Mesenchymal stem cell (in vitro differentiated cells and primary cell): ENCODE measurements around the gene STON2.

ENCODE experiments used
- DNase-seq: peaks from one replicate; pipeline ENCODE4 v3.0.0-alpha.2; 2013
- H2AFZ ChIP-seq: one replicate; pipeline ENCODE4 v1.6.1; 2013; ENCODE audit warnings: low read depth, mild to moderate bottlenecking, control low read depth, inconsistent platforms, low read length, moderate library complexity
- H2AK5ac ChIP-seq: 2 replicates; pipeline ENCODE4 v1.6.1; 2013; ENCODE audit warnings: low read length, moderate library complexity, mild to moderate bottlenecking, inconsistent platforms; ENCODE audit not compliant: severe bottlenecking
- H2BK120ac ChIP-seq: one replicate; pipeline ENCODE4 v1.6.1; 2013; ENCODE audit warnings: low read depth, mild to moderate bottlenecking, inconsistent platforms, low read length, moderate library complexity
- H2BK12ac ChIP-seq, 2 experiments: one replicate each; pipeline ENCODE4 v1.6.1; 2013; ENCODE audit warnings: inconsistent platforms in 2 of 2, low read length in 2 of 2, mild to moderate bottlenecking in 2 of 2, moderate library complexity in 2 of 2, control low read depth in 1 of 2
- H2BK15ac ChIP-seq: one replicate; pipeline ENCODE4 v1.6.1; 2013; ENCODE audit warnings: mild to moderate bottlenecking, low read depth, inconsistent platforms; ENCODE audit not compliant: poor library complexity, severe bottlenecking
- H2BK5ac ChIP-seq: 2 replicates; pipeline ENCODE4 v1.6.1; 2013; ENCODE audit warnings: low read depth, mild to moderate bottlenecking, low read length, control low read depth, inconsistent platforms; ENCODE audit not compliant: poor library complexity, severe bottlenecking
- H3K14ac ChIP-seq, 2 experiments: one replicate each; pipeline ENCODE4 v1.6.1; 2013; ENCODE audit warnings: inconsistent platforms in 2 of 2, low read length in 2 of 2, control low read depth in 1 of 2, mild to moderate bottlenecking in 1 of 2, moderate library complexity in 1 of 2
- H3K18ac ChIP-seq, 2 experiments: one replicate each; pipeline ENCODE4 v1.6.1; 2013; ENCODE audit warnings: inconsistent platforms in 2 of 2, low read length in 2 of 2, control low read depth in 1 of 2, low read depth in 1 of 2, mild to moderate bottlenecking in 1 of 2
- H3K23ac ChIP-seq, 2 experiments: one replicate each; pipeline ENCODE4 v1.6.1; 2013; ENCODE audit warnings: inconsistent platforms in 2 of 2, low read length in 2 of 2, mild to moderate bottlenecking in 2 of 2, moderate library complexity in 2 of 2, control low read depth in 1 of 2
- H3K27ac ChIP-seq: 2 replicates; pipeline ENCODE4 v1.5.1; 2013; ENCODE audit warnings: mild to moderate bottlenecking, moderate library complexity, low read length, control low read depth, inconsistent platforms; ENCODE audit not compliant: poor library complexity, severe bottlenecking
- H3K27me3 ChIP-seq, 2 experiments: 2 replicates each; pipeline versions ENCODE4 v1.6.1 to v1.7.0; 2013; ENCODE audit warnings: low read length in 2 of 2, mild to moderate bottlenecking in 2 of 2, moderate library complexity in 2 of 2, control low read depth in 1 of 2, inconsistent platforms in 1 of 2; ENCODE audit not compliant: control insufficient read depth in 1 of 2, insufficient read depth in 1 of 2
- H3K36me3 ChIP-seq, 2 experiments: 2 replicates each; pipeline versions ENCODE4 v1.6.1 to v1.7.0; 2013; ENCODE audit warnings: low read length in 2 of 2, control low read depth in 1 of 2, inconsistent platforms in 1 of 2, low read depth in 1 of 2, mild to moderate bottlenecking in 1 of 2; ENCODE audit not compliant: insufficient read depth in 2 of 2, control insufficient read depth in 1 of 2
- H3K4ac ChIP-seq, 2 experiments: one replicate each; pipeline ENCODE4 v1.6.1; 2013; ENCODE audit warnings: inconsistent platforms in 2 of 2, low read length in 2 of 2, mild to moderate bottlenecking in 2 of 2, moderate library complexity in 2 of 2, control low read depth in 1 of 2, low read depth in 1 of 2
- H3K4me1 ChIP-seq: 2 replicates; pipeline ENCODE4 v1.6.1; 2013; ENCODE audit warnings: low read depth, low read length, control low read depth; ENCODE audit not compliant: control insufficient read depth, insufficient read depth
- H3K4me2 ChIP-seq: 2 replicates; pipeline ENCODE4 v1.6.1; 2013; ENCODE audit warnings: low read length, mild to moderate bottlenecking, inconsistent platforms; ENCODE audit not compliant: poor library complexity, severe bottlenecking
- H3K4me3 ChIP-seq, 2 experiments: 2 replicates each; pipeline versions ENCODE4 v1.5.1 to v1.7.0; 2013; ENCODE audit warnings: low read length in 2 of 2, mild to moderate bottlenecking in 2 of 2, control low read depth in 1 of 2, low read depth in 1 of 2; ENCODE audit not compliant: insufficient read depth in 1 of 2
- H3K79me1 ChIP-seq: replicated peaks from 2 replicates; pipeline ENCODE4 v1.6.1; 2013; ENCODE audit warnings: mild to moderate bottlenecking, control low read depth, low read length, inconsistent platforms; ENCODE audit not compliant: poor library complexity, severe bottlenecking
- H3K9ac ChIP-seq: 2 replicates; pipeline ENCODE4 v1.7.0; 2013; ENCODE audit warnings: mild to moderate bottlenecking, low read length, moderate library complexity
- H3K9me3 ChIP-seq: 2 replicates; pipeline ENCODE4 v1.7.0; 2013; ENCODE audit warnings: mild to moderate bottlenecking, low read length; ENCODE audit not compliant: control insufficient read depth
- H4K8ac ChIP-seq: one replicate; pipeline ENCODE4 v1.6.1; 2013; ENCODE audit warnings: inconsistent platforms, mild to moderate bottlenecking, low read length, moderate library complexity
- H4K91ac ChIP-seq: one replicate; pipeline ENCODE4 v1.6.1; 2013; ENCODE audit warnings: mild to moderate bottlenecking, low read length, inconsistent platforms
- WGBS: methylation state at CpG from one replicate; pipeline ENCODE4 v1.1.7; 2013; ENCODE audit warnings: mixed read lengths; 5-methylcytosine and 5-hydroxymethylcytosine counted together

STON2 gene

GRCh38 chr14:81363746-81364378 lies 36.3 kb downstream of the STON2 start:
- H3K4ac ChIP-seq, result no peak overlapping the region
- H2AFZ ChIP-seq, result no peak overlapping the region
- H3K79me1 ChIP-seq, result no peaks in the 10 kb centered on the region
- H3K4me3 ChIP-seq, result peak overlapping the region in 1 of 2 experiments; percentile 46
- no peak overlapping the region for H3K18ac ChIP-seq
- H4K91ac ChIP-seq, result no peak overlapping the region
- peaks cover 0 to 12% of the 10 kb centered on the region in 2 experiments for H3K36me3 ChIP-seq
- DNase-seq, result no peak
- no peak overlapping the region for H2BK5ac ChIP-seq
- H3K14ac ChIP-seq, result no peak overlapping the region
- no peak overlapping the region for H4K8ac ChIP-seq
- no peak overlapping the region for H3K27ac ChIP-seq
- H3K4me2 ChIP-seq, result no peak overlapping the region
- H3K23ac ChIP-seq, result no peak overlapping the region
- peak overlapping the region; percentile 76 for H3K9ac ChIP-seq
- H3K4me1 ChIP-seq, result no peaks in the 10 kb centered on the region
- WGBS, result 74% methylated on average over 4 of the region's 4 CpGs
- no peaks in the 10 kb centered on the region for H3K9me3 ChIP-seq
- H2BK15ac ChIP-seq, result no peak overlapping the region
- no peak overlapping the region for H2BK120ac ChIP-seq
- H2BK12ac ChIP-seq, result no peak overlapping the region
- H2AK5ac ChIP-seq, result no peak overlapping the region
- H3K27me3 ChIP-seq, result peaks cover 0 to 6% of the 10 kb centered on the region in 2 experiments

GRCh38 chr14:81353691-81354323 lies 46.3 kb downstream of the STON2 start:
- Histone ChIP-seq H3K27me3 (no peaks in the 10 kb centered on the region), H3K4me3 (no peak overlapping the region), H3K18ac (no peak overlapping the region), H2BK15ac (no peak overlapping the region), H3K4me1 (no peaks in the 10 kb centered on the region), H3K27ac (no peak overlapping the region), H3K4ac (no peak overlapping the region), H4K91ac (no peak overlapping the region), H3K79me1 (no peaks in the 10 kb centered on the region), H4K8ac (no peak overlapping the region), H3K14ac (no peak overlapping the region), H3K36me3 (no peaks in the 10 kb centered on the region), H2AFZ (no peak overlapping the region), H2BK12ac (no peak overlapping the region), H2AK5ac (no peak overlapping the region), H3K23ac (no peak overlapping the region), H2BK5ac (no peak overlapping the region), H3K9ac (no peak overlapping the region), H2BK120ac (no peak overlapping the region), H3K4me2 (no peak overlapping the region), H3K9me3 (peaks cover 15% of the 10 kb centered on the region)
- DNase-seq, result no peak
- 57% methylated on average over 4 of the region's 5 CpGs for WGBS

- no peaks in the 10 kb centered on the region for H3K36me3 ChIP-seq
- no peak overlapping the region for H2AK5ac ChIP-seq
Observed at GRCh38 chr14:81352413-81352812, 47.7 kb downstream of the STON2 start.

GRCh38 chr14:81351205-81351604 lies 48.9 kb downstream of the STON2 start:
- H3K4me1 ChIP-seq, result no peaks in the 10 kb centered on the region
- H2BK5ac ChIP-seq, result no peak overlapping the region
- H3K9me3 ChIP-seq, result peaks cover 15% of the 10 kb centered on the region
- no peaks in the 10 kb centered on the region for H3K79me1 ChIP-seq
- H3K27me3 ChIP-seq, result no peaks in the 10 kb centered on the region
- H2AFZ ChIP-seq, result no peak overlapping the region
- H3K23ac ChIP-seq, result no peak overlapping the region
- H3K27ac ChIP-seq, result no peak overlapping the region
- no peak overlapping the region for H3K9ac ChIP-seq
- no peak overlapping the region for H2BK12ac ChIP-seq
- no peak overlapping the region for H2BK120ac ChIP-seq
- no peak overlapping the region for H3K14ac ChIP-seq
- no peak overlapping the region for H3K4ac ChIP-seq
- H2AK5ac ChIP-seq, result no peak overlapping the region
- no peak overlapping the region for H4K91ac ChIP-seq
- no peak for DNase-seq
- H4K8ac ChIP-seq, result no peak overlapping the region
- no peak overlapping the region for H3K18ac ChIP-seq
- H3K4me3 ChIP-seq, result no peak overlapping the region
- H3K36me3 ChIP-seq, result no peaks in the 10 kb centered on the region
- no peak overlapping the region for H2BK15ac ChIP-seq
- no peak overlapping the region for H3K4me2 ChIP-seq

More at GRCh38 chr14:81352413-81352812, 47.7 kb downstream of the STON2 start:
- Histone ChIP-seq H2BK120ac (no peak overlapping the region), H2BK12ac (no peak overlapping the region), H3K14ac (no peak overlapping the region), H3K4me3 (no peak overlapping the region), H3K27ac (no peak overlapping the region), H2BK5ac (no peak overlapping the region), H4K8ac (no peak overlapping the region), H3K9ac (no peak overlapping the region), H3K18ac (no peak overlapping the region), H2BK15ac (no peak overlapping the region), H3K4me1 (no peaks in the 10 kb centered on the region), H3K9me3 (peaks cover 15% of the 10 kb centered on the region), H3K23ac (no peak overlapping the region), H2AFZ (no peak overlapping the region), H3K4ac (no peak overlapping the region), H3K79me1 (no peaks in the 10 kb centered on the region), H3K27me3 (no peaks in the 10 kb centered on the region), H3K4me2 (no peak overlapping the region), H4K91ac (no peak overlapping the region)
- no peak for DNase-seq
- 64% methylated on average over 2 of the region's 2 CpGs for WGBS
